HepG2 (cell line): ENCODE data around the gene NOCT. TPM values are rescaled to one million over a fixed set of nuclear protein-coding genes. Genes with fewer than 3 reads are reported as not detected.

Source experiments
- ATAC-seq: fragments of 200-7000 bp; cut with Tn5 transposase; 3 replicates; pipeline ENCODE4 v1.9.1; 2020; ENCODE audit warnings: mild to moderate bottlenecking, moderate library complexity
- BruUV-seq: library from RNA; stranded (reverse); fragments of 400-500 nt; replicated peaks from 2 replicates; lab custom pipeline; 2021; lab: Mats Ljungman, UMichigan
- CTCF ChIA-PET: fragments of 300-600 bp; formaldehyde crosslinking; extraction: SDS; loops from one replicate; lab custom pipeline; 2021; ENCODE audit warnings: low total read pairs, inconsistent platforms, low intra/inter-chr PET ratio; lab: Yijun Ruan, JAX
- POLR2A ChIA-PET: fragments of 350-600 bp; sonication (Branson Sonifier 250); formaldehyde crosslinking; loops from one replicate; lab custom pipeline; 2020; ENCODE audit warnings: antibody characterized with exemption, inconsistent platforms; lab: Yijun Ruan, JAX
- DNase-seq: peaks from one replicate; pipeline ENCODE4 v3.0.0-alpha.2; 2015; ENCODE audit warnings: low spot score
- FAIRE-seq: peaks from 3 replicates; lab custom pipeline; 2011; peaks lifted over from hg19 to GRCh38; lab: Jason Lieb, UNC
- H2AFZ ChIP-seq: one replicate; pipeline ENCODE4 v1.6.1; 2011; ENCODE audit warnings: low read length, inconsistent platforms
- H3K27ac ChIP-seq: fragments of 300-600 bp; 3 replicates; pipeline ENCODE4 v1.8.0; 2011; ENCODE audit warnings: mixed run types, mild to moderate bottlenecking, mixed read lengths, low read length, inconsistent platforms; ENCODE audit not compliant: insufficient read depth; ENCODE audit errors: extremely low read length
- H3K27me3 ChIP-seq, 2 experiments: fragments of 200-600 bp in 1 of 2; 2 replicates in 1 of 2; 3 replicates in 1 of 2; pipeline versions ENCODE4 v1.6.0 to v1.8.0; 2011; ENCODE audit warnings: low read length in 2 of 2, mild to moderate bottlenecking in 2 of 2, moderate library complexity in 2 of 2, inconsistent platforms in 1 of 2; ENCODE audit not compliant: insufficient read depth in 2 of 2, control insufficient read depth in 1 of 2
- H3K36me3 ChIP-seq, 2 experiments: fragments of 200-600 bp in 1 of 2; replicated peaks in 1 of 2; 2 replicates in 1 of 2; 3 replicates in 1 of 2; pipeline versions ENCODE4 v1.5.1 to v1.8.0; 2011; ENCODE audit warnings: low read length in 2 of 2, inconsistent platforms in 1 of 2; ENCODE audit not compliant: insufficient read depth in 2 of 2, control insufficient read depth in 1 of 2
- H3K4me1 ChIP-seq: 2 replicates; pipeline ENCODE4 v1.5.1; 2012; ENCODE audit warnings: low read length, inconsistent platforms; ENCODE audit not compliant: insufficient read depth
- H3K4me2 ChIP-seq: 2 replicates; pipeline ENCODE4 v1.6.0; 2011; ENCODE audit warnings: low read depth, low read length, inconsistent platforms
- H3K4me3 ChIP-seq, 3 experiments: fragments of 200-600 bp in 1 of 3; sonication (generic), shearing (Covaris generic) in 1 of 3; replicated peaks in 1 of 3; 2 replicates each; pipeline ENCODE4 v1.5.1; 2011 to 2016; ENCODE audit warnings: low read length in 3 of 3, inconsistent platforms in 2 of 3, low read depth in 2 of 3, mild to moderate bottlenecking in 2 of 3, control low read depth in 1 of 3, mixed read lengths in 1 of 3; ENCODE audit not compliant: insufficient read depth in 1 of 3
- H3K79me2 ChIP-seq: one replicate; pipeline ENCODE4 v1.6.1; 2011; ENCODE audit warnings: low read length, inconsistent platforms; ENCODE audit not compliant: insufficient read depth
- H3K9ac ChIP-seq: 2 replicates; pipeline ENCODE4 v1.6.0; 2011; ENCODE audit warnings: mild to moderate bottlenecking, low read depth, low read length, inconsistent platforms; ENCODE audit not compliant: insufficient read depth
- H3K9me3 ChIP-seq: 2 replicates; pipeline ENCODE4 v1.5.1; 2012; ENCODE audit warnings: mild to moderate bottlenecking, low read length
- H4K20me1 ChIP-seq: 2 replicates; pipeline ENCODE4 v1.6.0; 2011; ENCODE audit warnings: inconsistent platforms, mild to moderate bottlenecking, low read length, moderate library complexity; ENCODE audit not compliant: insufficient read depth
- CEBPB ChIP-seq: IDR thresholded peaks from 2 replicates; pipeline ENCODE4 v1.6.1; 2011; ENCODE audit warnings: low read depth, low read length, improper control_type of control experiment, borderline replicate concordance
- CEBPG ChIP-seq: IDR thresholded peaks from 2 replicates; pipeline ENCODE4 v1.6.1; 2016
- REPIN1 ChIP-seq: sonication (generic); formaldehyde crosslinking; IDR thresholded peaks from 2 replicates; pipeline ENCODE4 v1.8.0; 2022; ENCODE audit warnings: missing genetic modification reagents, low read depth, mild to moderate bottlenecking, borderline replicate concordance
- SAP130 ChIP-seq: IDR thresholded peaks from 2 replicates; pipeline ENCODE4 v1.6.1; 2016; ENCODE audit warnings: low read depth
- SETDB1 ChIP-seq: sonication (generic); formaldehyde crosslinking; IDR thresholded peaks from 2 replicates; pipeline ENCODE4 v1.5.1; 2020; ENCODE audit warnings: missing genetic modification reagents, mild to moderate bottlenecking, borderline replicate concordance
- SMAD1 ChIP-seq: sonication (generic); formaldehyde crosslinking; IDR thresholded peaks from 2 replicates; pipeline ENCODE4 v1.4.0; 2020; ENCODE audit warnings: missing genetic modification reagents, low read depth, mild to moderate bottlenecking, borderline replicate concordance
- ZNF230 ChIP-seq: sonication (generic); formaldehyde crosslinking; IDR thresholded peaks from 2 replicates; pipeline ENCODE4 v1.4.0; 2020; ENCODE audit warnings: mild to moderate bottlenecking, missing genetic modification reagents
- ZNF3 ChIP-seq: IDR thresholded peaks from 2 replicates; pipeline ENCODE4 v1.7.0; 2017; ENCODE audit warnings: inconsistent platforms
- ZNF616 ChIP-seq: sonication (generic); formaldehyde crosslinking; IDR thresholded peaks from 2 replicates; pipeline ENCODE4 v1.5.0; 2020; ENCODE audit warnings: low read depth, mild to moderate bottlenecking, missing genetic modification reagents
- whole genome bisulfite sequencing: methylation state at CpG from one replicate; pipeline ENCODE4 v1.1.6; 2017; ENCODE audit warnings: low lambda C conversion rate; 5-methylcytosine and 5-hydroxymethylcytosine counted together
- in situ Hi-C: cut with HindIII; loops from 2 replicates; pipeline ENCODE4 v1.10.0; 2017; ENCODE audit warnings: low pct_unique_long_range_greater_than_20kb; ENCODE audit not compliant: extremely low pct_ligation_motif_present
- intact Hi-C: fragments of 100-400 bp; cut with micrococcal nuclease; formaldehyde crosslinking; loops from one replicate; pipeline ENCODE4 v1.10.0; 2022; ENCODE audit not compliant: unreplicated experiment
- polyA plus RNA-seq, 8 experiments: library from polyadenylated mRNA; depleted of rRNA in 3 of 8; stranded (reverse) in 7 of 8; unstranded in 1 of 8; fragments of >200 nt; fragmentation: Illumina TruSeq in 4 of 8; extraction: Trizol in 4 of 8; gene quantifications; 2 replicates each; pipeline versions ENCODE4 v1.2.1 to v1.2.3, GENCODE V29; 2011 to 2016; ENCODE audit warnings: low read depth in 4 of 8, missing spikeins in 1 of 8, mixed read lengths in 1 of 8; ENCODE audit not compliant: insufficient read depth in 1 of 8
- total RNA-seq, 5 experiments: library from RNA; depleted of rRNA; stranded (reverse); fragments of >200 nt; fragmentation: Illumina TruSeq; extraction: Trizol; gene quantifications; 2 replicates each; pipeline ENCODE4 v1.2.3, GENCODE V29; 2016; ENCODE audit warnings: low read depth in 1 of 5
- TF ChIP-seq, protein P1 (sequence below): sonication (generic); formaldehyde crosslinking; IDR thresholded peaks from 2 replicates; pipeline ENCODE4 v1.9.0; 2021; ENCODE audit warnings: missing genetic modification reagents, mild to moderate bottlenecking, borderline replicate concordance
- TF ChIP-seq, protein P2 (sequence below): sonication (generic); formaldehyde crosslinking; IDR thresholded peaks from 2 replicates; pipeline ENCODE4 v1.8.1; 2023; ENCODE audit warnings: mild to moderate bottlenecking, missing genetic modification reagents
- TF ChIP-seq, protein P3 (sequence below): sonication (generic); formaldehyde crosslinking; IDR thresholded peaks from 2 replicates; pipeline ENCODE4 v1.8.0; 2022; ENCODE audit warnings: mild to moderate bottlenecking, missing genetic modification reagents
- TF ChIP-seq, protein P4 (sequence below): sonication (generic); formaldehyde crosslinking; IDR thresholded peaks from 2 replicates; pipeline ENCODE4 v1.5.1; 2020; ENCODE audit warnings: missing genetic modification reagents, mild to moderate bottlenecking, borderline replicate concordance

NOCT gene
- total and polyA plus RNA-seq, 2 of the 13 experiments (the other 11 are each of a cell fraction or from before 2014, with no cell fraction given): 3.6 to 13.1 TPM

DNA sequence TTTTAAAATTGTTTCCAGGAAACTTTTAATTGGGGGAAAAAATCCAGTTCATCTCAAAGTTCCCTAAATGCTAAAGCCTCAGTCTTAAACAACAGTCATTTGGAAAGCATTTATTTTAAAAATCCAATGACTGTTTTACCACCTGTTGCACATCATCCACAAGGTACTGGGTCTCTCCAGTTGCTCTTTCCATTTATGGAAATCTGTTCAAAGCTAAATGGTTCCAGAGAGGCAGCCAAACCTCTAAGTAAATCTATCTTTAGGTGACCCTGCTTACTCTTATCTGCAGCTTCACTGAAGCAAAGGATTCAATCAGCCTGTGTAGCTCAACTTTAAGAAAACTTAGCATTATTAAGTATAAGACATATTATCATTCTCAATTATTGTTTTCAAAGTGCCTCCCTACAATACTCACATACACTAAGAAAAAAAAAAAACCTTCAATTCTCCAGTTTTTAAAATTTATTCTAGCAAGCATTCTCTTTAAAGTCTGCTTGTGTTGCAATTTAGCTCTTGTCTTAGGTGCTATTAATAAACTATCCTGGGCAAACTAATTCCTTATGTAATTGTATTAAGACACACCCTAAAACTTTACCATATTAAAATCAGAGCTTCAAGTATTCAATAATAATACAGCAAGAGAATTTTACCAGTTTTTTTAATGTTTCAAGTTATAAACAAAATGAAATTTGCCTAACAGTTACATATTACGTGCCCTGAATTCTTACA is 60.6 kb downstream of the NOCT start (continued):
- TF ChIP-seq, protein P1, sequence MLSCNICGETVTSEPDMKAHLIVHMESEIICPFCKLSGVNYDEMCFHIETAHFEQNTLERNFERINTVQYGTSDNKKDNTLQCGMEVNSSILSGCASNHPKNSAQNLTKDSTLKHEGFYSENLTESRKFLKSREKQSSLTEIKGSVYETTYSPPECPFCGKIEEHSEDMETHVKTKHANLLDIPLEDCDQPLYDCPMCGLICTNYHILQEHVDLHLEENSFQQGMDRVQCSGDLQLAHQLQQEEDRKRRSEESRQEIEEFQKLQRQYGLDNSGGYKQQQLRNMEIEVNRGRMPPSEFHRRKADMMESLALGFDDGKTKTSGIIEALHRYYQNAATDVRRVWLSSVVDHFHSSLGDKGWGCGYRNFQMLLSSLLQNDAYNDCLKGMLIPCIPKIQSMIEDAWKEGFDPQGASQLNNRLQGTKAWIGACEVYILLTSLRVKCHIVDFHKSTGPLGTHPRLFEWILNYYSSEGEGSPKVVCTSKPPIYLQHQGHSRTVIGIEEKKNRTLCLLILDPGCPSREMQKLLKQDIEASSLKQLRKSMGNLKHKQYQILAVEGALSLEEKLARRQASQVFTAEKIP (CRISPR knock-in tag): no peak
- TF ChIP-seq ZNF616 (CRISPR knock-in tag) (no peak), SMAD1 (CRISPR knock-in tag) (no peak)
- TF ChIP-seq, protein P2, sequence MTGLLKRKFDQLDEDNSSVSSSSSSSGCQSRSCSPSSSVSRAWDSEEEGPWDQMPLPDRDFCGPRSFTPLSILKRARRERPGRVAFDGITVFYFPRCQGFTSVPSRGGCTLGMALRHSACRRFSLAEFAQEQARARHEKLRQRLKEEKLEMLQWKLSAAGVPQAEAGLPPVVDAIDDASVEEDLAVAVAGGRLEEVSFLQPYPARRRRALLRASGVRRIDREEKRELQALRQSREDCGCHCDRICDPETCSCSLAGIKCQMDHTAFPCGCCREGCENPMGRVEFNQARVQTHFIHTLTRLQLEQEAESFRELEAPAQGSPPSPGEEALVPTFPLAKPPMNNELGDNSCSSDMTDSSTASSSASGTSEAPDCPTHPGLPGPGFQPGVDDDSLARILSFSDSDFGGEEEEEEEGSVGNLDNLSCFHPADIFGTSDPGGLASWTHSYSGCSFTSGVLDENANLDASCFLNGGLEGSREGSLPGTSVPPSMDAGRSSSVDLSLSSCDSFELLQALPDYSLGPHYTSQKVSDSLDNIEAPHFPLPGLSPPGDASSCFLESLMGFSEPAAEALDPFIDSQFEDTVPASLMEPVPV (CRISPR knock-in tag): no peak

DNA sequence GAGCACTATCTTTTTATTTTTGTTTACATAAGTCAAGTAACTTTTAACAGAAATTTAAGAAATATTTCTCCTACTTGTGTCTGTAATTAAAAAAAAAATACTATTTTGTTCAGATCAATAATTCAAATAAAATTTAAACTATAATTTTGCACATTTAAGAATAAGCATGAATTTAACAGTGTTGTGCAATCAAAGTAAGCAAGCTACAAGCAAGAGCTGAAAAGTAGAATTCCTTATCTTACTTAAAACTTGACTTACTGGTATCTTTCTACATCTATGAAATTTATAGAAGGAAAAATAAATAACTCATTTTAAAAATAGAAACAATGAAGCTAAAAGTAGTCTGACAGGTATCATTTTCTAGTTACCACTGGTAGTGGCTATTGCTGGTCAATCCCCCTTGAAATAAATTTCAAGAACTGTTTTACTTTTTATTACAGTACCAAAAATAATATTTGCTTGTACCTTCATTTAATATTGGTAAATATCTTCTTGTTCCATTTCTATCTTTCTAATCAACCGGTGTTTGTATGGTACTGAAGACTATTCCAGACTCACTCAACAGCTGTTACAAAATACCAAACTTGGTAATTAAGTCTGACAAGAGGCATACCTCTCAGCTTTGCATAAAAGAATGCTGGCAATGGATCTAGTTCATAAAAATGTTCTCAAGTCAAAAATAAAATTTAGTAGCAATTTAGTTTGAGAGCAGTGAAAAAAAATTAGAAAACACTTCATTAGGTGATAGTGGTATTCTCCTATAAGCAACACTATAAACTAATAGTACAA is 62.2 kb downstream of the NOCT start:
- Histone ChIP-seq H3K4me3 (no peak overlapping the region), H3K9me3 (no peaks in the 10 kb centered on the region), H3K79me2 (peaks cover 85% of the 10 kb centered on the region), H2AFZ (no peak overlapping the region), H3K4me1 (peaks cover 38% of the 10 kb centered on the region), H3K9ac (no peak overlapping the region), H3K27ac (no peak overlapping the region), H3K4me2 (no peak overlapping the region), H3K27me3 (no peaks in the 10 kb centered on the region; a peak in 1 of 5 replicates), H4K20me1 (peaks cover 48% of the 10 kb centered on the region), H3K36me3 (peaks cover 2 to 9% of the 10 kb centered on the region in 2 experiments; a peak in 1 of 5 replicates)
- in situ Hi-C loops: no loop called here
- BruUV-seq: no TSS peak
- no peak for FAIRE-seq
- intact Hi-C loops: no loop called here
- no peak for ATAC-seq
- ChIA-PET CTCF (no interaction called here), POLR2A (no interaction called here)
- no peak for DNase-seq
- TF ChIP-seq, protein P3, sequence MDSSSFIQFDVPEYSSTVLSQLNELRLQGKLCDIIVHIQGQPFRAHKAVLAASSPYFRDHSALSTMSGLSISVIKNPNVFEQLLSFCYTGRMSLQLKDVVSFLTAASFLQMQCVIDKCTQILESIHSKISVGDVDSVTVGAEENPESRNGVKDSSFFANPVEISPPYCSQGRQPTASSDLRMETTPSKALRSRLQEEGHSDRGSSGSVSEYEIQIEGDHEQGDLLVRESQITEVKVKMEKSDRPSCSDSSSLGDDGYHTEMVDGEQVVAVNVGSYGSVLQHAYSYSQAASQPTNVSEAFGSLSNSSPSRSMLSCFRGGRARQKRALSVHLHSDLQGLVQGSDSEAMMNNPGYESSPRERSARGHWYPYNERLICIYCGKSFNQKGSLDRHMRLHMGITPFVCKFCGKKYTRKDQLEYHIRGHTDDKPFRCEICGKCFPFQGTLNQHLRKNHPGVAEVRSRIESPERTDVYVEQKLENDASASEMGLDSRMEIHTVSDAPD (CRISPR knock-in tag): no peak
- TF ChIP-seq CEBPB (peak; percentile 62; the same call in 1 of the 2 replicates), SAP130 (no peak), REPIN1 (CRISPR knock-in tag) (no peak), CEBPG (0 out of 2 replicates have a peak, but pooled peaks have one; percentile 7), ZNF3 (CRISPR knock-in tag) (no peak), ZNF230 (CRISPR knock-in tag) (no peak), SETDB1 (no peak)
- TF ChIP-seq, protein P4, sequence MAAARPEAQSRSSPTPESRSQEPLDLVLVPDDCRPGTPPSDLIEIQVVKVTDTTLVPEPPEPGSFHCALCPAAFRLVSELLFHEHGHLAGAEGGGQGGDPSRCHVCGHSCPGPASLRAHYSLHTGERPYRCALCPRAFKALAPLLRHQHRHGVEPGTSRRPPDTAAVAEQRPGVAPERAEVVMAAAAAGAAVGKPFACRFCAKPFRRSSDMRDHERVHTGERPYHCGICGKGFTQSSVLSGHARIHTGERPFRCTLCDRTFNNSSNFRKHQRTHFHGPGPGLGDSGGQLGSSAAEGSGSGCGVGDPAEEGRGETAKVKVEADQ (CRISPR knock-in tag): no peak
- 85% methylated on average over 1 of the region's 1 CpG for WGBS
